Measurements from ENCODE around the gene TNFRSF12A.

TNFRSF12A gene

DNA sequence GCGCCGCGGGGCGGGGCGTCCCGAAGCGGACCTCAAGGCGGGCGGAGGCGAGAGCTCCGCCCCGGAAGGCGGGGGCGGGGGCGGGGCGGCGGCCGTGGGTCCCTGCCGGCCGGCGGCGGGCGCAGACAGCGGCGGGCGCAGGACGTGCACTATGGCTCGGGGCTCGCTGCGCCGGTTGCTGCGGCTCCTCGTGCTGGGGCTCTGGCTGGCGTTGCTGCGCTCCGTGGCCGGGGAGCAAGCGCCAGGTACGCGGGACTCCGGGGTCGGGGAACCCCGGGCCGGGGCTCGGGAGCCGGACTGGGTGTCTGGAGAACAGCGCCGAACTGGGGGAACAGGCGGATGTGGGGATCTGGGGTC, at the start of gene TNFRSF12A:
TNFRSF12A (plus strand) TSS at position 122 of the 357 bp plus-strand sequence; CDS start at position 152, 30 bp downstream.
- no peaks in the 10 kb centered on the region for H3K9me3 ChIP-seq (ENCODE audit: control insufficient read depth, low read length)
- no peaks in the 10 kb centered on the region for H3K36me3 ChIP-seq (ENCODE audit: control insufficient read depth, insufficient read depth, low read length)
- peak within 1 kb of the TSS; percentile 78 for H3K4me3 ChIP-seq (ENCODE audit: low read length)
- H3K27me3 ChIP-seq (ENCODE audit: control insufficient read depth, insufficient read depth, low read length), result peaks cover 9% of the 10 kb centered on the region
- H3K9ac ChIP-seq (ENCODE audit: low read length), result peak within 1 kb of the TSS; percentile 79
- peaks cover 25% of the 10 kb centered on the region for H3K4me1 ChIP-seq (ENCODE audit: control insufficient read depth, insufficient read depth, low read length)

DNA sequence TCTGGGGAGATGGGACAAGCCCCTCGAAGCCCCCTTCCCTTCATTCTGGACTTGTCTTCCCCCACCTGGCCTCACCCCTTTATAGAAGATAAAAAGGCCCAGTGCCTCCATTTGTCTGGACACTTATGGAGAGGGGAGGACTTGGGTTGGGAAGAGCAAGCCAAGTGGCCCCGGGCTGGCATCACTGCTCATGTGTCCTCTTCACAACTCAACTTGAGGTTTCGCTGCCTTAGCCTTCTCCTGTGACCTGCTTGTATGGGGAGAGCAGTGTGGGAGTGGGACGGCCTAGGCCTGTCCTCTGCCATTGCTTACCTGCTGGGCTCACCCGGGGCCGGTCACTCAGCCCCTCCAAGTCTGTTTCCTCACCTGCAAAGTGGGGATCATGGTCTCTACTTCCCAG, 49.6 kb upstream of the TNFRSF12A start:
- Histone ChIP-seq H3K36me3 (ENCODE audit: control insufficient read depth, insufficient read depth, low read length) (no peaks in the 10 kb centered on the region), H3K9me3 (ENCODE audit: control insufficient read depth, low read length) (no peaks in the 10 kb centered on the region), H3K4me3 (ENCODE audit: low read length) (peak overlapping the region; percentile 14), H3K27me3 (ENCODE audit: control insufficient read depth, insufficient read depth, low read length) (peaks cover 42% of the 10 kb centered on the region), H3K9ac (ENCODE audit: low read length) (peak overlapping the region; percentile 55), H3K4me1 (ENCODE audit: control insufficient read depth, insufficient read depth, low read length) (peaks cover 30% of the 10 kb centered on the region)

- Histone ChIP-seq H3K9ac (ENCODE audit: low read length) (no peak overlapping the region), H3K4me1 (ENCODE audit: control insufficient read depth, insufficient read depth, low read length) (peaks cover 30% of the 10 kb centered on the region), H3K36me3 (ENCODE audit: control insufficient read depth, insufficient read depth, low read length) (no peaks in the 10 kb centered on the region), H3K27me3 (ENCODE audit: control insufficient read depth, insufficient read depth, low read length) (peaks cover 34% of the 10 kb centered on the region), H3K4me3 (ENCODE audit: low read length) (peak overlapping the region; percentile 14), H3K9me3 (ENCODE audit: control insufficient read depth, low read length) (no peaks in the 10 kb centered on the region)
These were observed 48.8 kb upstream of the TNFRSF12A start for GRCh38 chr16:2971134-2971984.

- Histone ChIP-seq H3K36me3 (ENCODE audit: control insufficient read depth, insufficient read depth, low read length) (no peaks in the 10 kb centered on the region), H3K4me1 (ENCODE audit: control insufficient read depth, insufficient read depth, low read length) (peaks cover 31% of the 10 kb centered on the region), H3K4me3 (ENCODE audit: low read length) (no peak overlapping the region), H3K9ac (ENCODE audit: low read length) (no peak overlapping the region), H3K9me3 (ENCODE audit: control insufficient read depth, low read length) (no peaks in the 10 kb centered on the region), H3K27me3 (ENCODE audit: control insufficient read depth, insufficient read depth, low read length) (peaks cover 26% of the 10 kb centered on the region)
These were observed 48.0 kb upstream of the TNFRSF12A start for GRCh38 chr16:2971985-2972784.

DNA sequence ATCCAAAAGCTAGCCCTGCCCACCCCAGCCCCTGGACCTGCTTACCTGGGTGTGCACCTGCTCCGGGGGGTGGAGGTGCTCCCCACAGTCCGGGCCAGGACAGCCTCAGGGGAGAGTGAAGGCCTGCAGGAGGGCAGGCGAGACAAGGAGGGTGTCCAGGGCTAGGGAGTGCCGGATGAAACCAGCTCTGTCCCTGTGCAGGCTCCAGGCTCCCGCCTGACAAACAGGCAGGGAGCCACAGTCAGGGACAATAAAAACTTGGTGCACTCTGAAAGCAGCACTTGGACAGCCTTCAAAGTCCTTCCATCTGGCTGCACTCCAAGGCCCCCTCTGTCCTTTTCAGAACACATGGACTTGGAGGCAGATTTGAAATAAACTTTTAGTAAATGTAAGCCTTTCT, 47.1 kb upstream of the TNFRSF12A start:
- H3K9me3 ChIP-seq (ENCODE audit: control insufficient read depth, low read length), result no peaks in the 10 kb centered on the region
- peaks cover 31% of the 10 kb centered on the region for H3K4me1 ChIP-seq (ENCODE audit: control insufficient read depth, insufficient read depth, low read length)
- no peak overlapping the region for H3K9ac ChIP-seq (ENCODE audit: low read length)
- H3K36me3 ChIP-seq (ENCODE audit: control insufficient read depth, insufficient read depth, low read length), result no peaks in the 10 kb centered on the region
- H3K27me3 ChIP-seq (ENCODE audit: control insufficient read depth, insufficient read depth, low read length), result peaks cover 17% of the 10 kb centered on the region
- H3K4me3 ChIP-seq (ENCODE audit: low read length), result no peak overlapping the region

DNA sequence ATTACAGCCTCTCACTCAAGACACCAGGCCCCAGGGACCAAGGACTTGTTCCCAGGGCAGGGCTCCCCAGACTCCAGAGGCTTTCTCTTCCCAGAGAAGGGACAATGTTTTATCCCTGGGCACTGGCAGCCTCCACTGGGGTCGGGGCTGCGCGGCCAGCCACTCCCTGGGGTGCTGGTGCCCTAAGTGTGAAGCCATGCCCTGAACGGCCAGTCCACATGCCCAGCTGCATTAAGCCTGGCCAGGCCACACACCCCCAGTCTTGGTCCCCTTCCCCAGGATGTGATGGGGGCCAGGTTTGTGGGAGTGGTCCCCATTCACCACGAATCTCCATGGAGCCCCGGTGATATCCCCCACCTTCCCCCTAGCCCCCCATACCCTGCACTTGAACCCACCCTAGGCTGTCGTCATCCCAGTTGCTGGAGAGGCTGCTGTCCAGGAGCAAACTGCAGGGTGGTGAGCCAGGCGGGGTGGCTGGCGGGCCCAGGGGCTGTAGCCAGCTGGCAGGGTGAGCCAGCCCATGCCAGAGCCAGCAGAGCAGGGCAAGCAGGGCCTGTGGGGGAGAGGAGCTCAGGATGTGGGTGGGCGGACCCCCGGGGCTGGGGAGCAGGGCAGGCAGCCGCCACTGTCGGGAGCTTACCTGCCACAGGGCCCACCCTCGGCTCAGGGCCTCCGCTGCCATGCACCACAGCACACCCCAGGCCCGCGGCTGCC, 46.4 kb upstream of the TNFRSF12A start:
- Histone ChIP-seq H3K36me3 (ENCODE audit: control insufficient read depth, insufficient read depth, low read length) (no peaks in the 10 kb centered on the region), H3K9me3 (ENCODE audit: control insufficient read depth, low read length) (no peaks in the 10 kb centered on the region), H3K9ac (ENCODE audit: low read length) (no peak overlapping the region), H3K27me3 (ENCODE audit: control insufficient read depth, insufficient read depth, low read length) (peaks cover 12% of the 10 kb centered on the region), H3K4me1 (ENCODE audit: control insufficient read depth, insufficient read depth, low read length) (peaks cover 26% of the 10 kb centered on the region), H3K4me3 (ENCODE audit: low read length) (no peak overlapping the region)

GRCh38 chr16:2974319-2975056, 45.7 kb upstream of the TNFRSF12A start:
- no peaks in the 10 kb centered on the region for H3K36me3 ChIP-seq (ENCODE audit: control insufficient read depth, insufficient read depth, low read length)
- no peak overlapping the region for H3K9ac ChIP-seq (ENCODE audit: low read length)
- peaks cover 27% of the 10 kb centered on the region for H3K4me1 ChIP-seq (ENCODE audit: control insufficient read depth, insufficient read depth, low read length)

GRCh38 chr16:2975161-2975795, 44.9 kb upstream of the TNFRSF12A start:
- H3K4me3 ChIP-seq (ENCODE audit: low read length), result no peak overlapping the region
- no peaks in the 10 kb centered on the region for H3K36me3 ChIP-seq (ENCODE audit: control insufficient read depth, insufficient read depth, low read length)
- no peaks in the 10 kb centered on the region for H3K9me3 ChIP-seq (ENCODE audit: control insufficient read depth, low read length)
- peaks cover 9% of the 10 kb centered on the region for H3K27me3 ChIP-seq (ENCODE audit: control insufficient read depth, insufficient read depth, low read length)
- H3K9ac ChIP-seq (ENCODE audit: low read length), result no peak overlapping the region
- peaks cover 27% of the 10 kb centered on the region for H3K4me1 ChIP-seq (ENCODE audit: control insufficient read depth, insufficient read depth, low read length)

More at GRCh38 chr16:2974319-2975056, 45.7 kb upstream of the TNFRSF12A start:
- Histone ChIP-seq H3K9me3 (ENCODE audit: control insufficient read depth, low read length) (no peaks in the 10 kb centered on the region), H3K4me3 (ENCODE audit: low read length) (no peak overlapping the region), H3K27me3 (ENCODE audit: control insufficient read depth, insufficient read depth, low read length) (peaks cover 13% of the 10 kb centered on the region)

- H3K4me3 ChIP-seq (ENCODE audit: low read length), result no peak overlapping the region
These were observed 44.0 kb upstream of the TNFRSF12A start for GRCh38 chr16:2976201-2976600.

GRCh38 chr16:2976673-2977072, 43.5 kb upstream of the TNFRSF12A start:
- H3K36me3 ChIP-seq (ENCODE audit: control insufficient read depth, insufficient read depth, low read length), result no peaks in the 10 kb centered on the region
- H3K4me1 ChIP-seq (ENCODE audit: control insufficient read depth, insufficient read depth, low read length), result peaks cover 29% of the 10 kb centered on the region
- H3K27me3 ChIP-seq (ENCODE audit: control insufficient read depth, insufficient read depth, low read length), result peaks cover 3% of the 10 kb centered on the region
- no peak overlapping the region for H3K9ac ChIP-seq (ENCODE audit: low read length)
- no peak overlapping the region for H3K4me3 ChIP-seq (ENCODE audit: low read length)
- H3K9me3 ChIP-seq (ENCODE audit: control insufficient read depth, low read length), result no peaks in the 10 kb centered on the region

More at GRCh38 chr16:2976201-2976600, 44.0 kb upstream of the TNFRSF12A start:
- Histone ChIP-seq H3K9me3 (ENCODE audit: control insufficient read depth, low read length) (no peaks in the 10 kb centered on the region), H3K27me3 (ENCODE audit: control insufficient read depth, insufficient read depth, low read length) (peaks cover 3% of the 10 kb centered on the region), H3K9ac (ENCODE audit: low read length) (no peak overlapping the region), H3K4me1 (ENCODE audit: control insufficient read depth, insufficient read depth, low read length) (peaks cover 25% of the 10 kb centered on the region), H3K36me3 (ENCODE audit: control insufficient read depth, insufficient read depth, low read length) (no peaks in the 10 kb centered on the region)

- Histone ChIP-seq H3K9ac (ENCODE audit: low read length) (no peak overlapping the region), H3K27me3 (ENCODE audit: control insufficient read depth, insufficient read depth, low read length) (peaks cover 3% of the 10 kb centered on the region), H3K4me1 (ENCODE audit: control insufficient read depth, insufficient read depth, low read length) (peaks cover 30% of the 10 kb centered on the region), H3K36me3 (ENCODE audit: control insufficient read depth, insufficient read depth, low read length) (no peaks in the 10 kb centered on the region), H3K9me3 (ENCODE audit: control insufficient read depth, low read length) (no peaks in the 10 kb centered on the region), H3K4me3 (ENCODE audit: low read length) (no peak overlapping the region)
These were observed 42.7 kb upstream of the TNFRSF12A start for GRCh38 chr16:2977440-2977839.

Data from mucosa of stomach (tissue), 1 donor.